Osteoblast (primary cell): ENCODE results near the gene CELF2. TPM values are rescaled to one million over a fixed set of nuclear protein-coding genes. Genes with fewer than 3 reads are reported as not detected.
"Not testable (repeated sequence)": the region's sequence is repeated elsewhere in the genome, so short reads cannot be mapped to it uniquely, and the experiment has no call there.

Source experiments
- DNase-seq: peaks from one replicate; pipeline ENCODE4 v3.0.0; 2011; ENCODE audit warnings: low spot score, mixed read lengths; ENCODE audit not compliant: insufficient read length; ENCODE audit errors: missing footprints
- H2AFZ ChIP-seq: 2 replicates; pipeline ENCODE4 v1.6.0; 2011; ENCODE audit warnings: mild to moderate bottlenecking, low read length
- H3K27ac ChIP-seq: 2 replicates; pipeline ENCODE4 v1.5.1; 2011; ENCODE audit warnings: mild to moderate bottlenecking, low read depth, low read length, moderate library complexity
- H3K27me3 ChIP-seq: 2 replicates; pipeline ENCODE4 v1.6.0; 2012; ENCODE audit warnings: mild to moderate bottlenecking, control low read depth, inconsistent platforms, low read length, moderate library complexity; ENCODE audit not compliant: insufficient read depth
- H3K36me3 ChIP-seq: 2 replicates; pipeline ENCODE4 v1.5.1; 2011; ENCODE audit warnings: mild to moderate bottlenecking, low read length, control low read depth, moderate library complexity; ENCODE audit not compliant: insufficient read depth
- H3K4me1 ChIP-seq: 2 replicates; pipeline ENCODE4 v1.5.1; 2011; ENCODE audit warnings: mild to moderate bottlenecking, low read length, control low read depth, moderate library complexity; ENCODE audit not compliant: insufficient read depth
- H3K4me2 ChIP-seq: 2 replicates; pipeline ENCODE4 v1.6.0; 2011; ENCODE audit warnings: mild to moderate bottlenecking, low read length; ENCODE audit not compliant: insufficient read depth
- H3K4me3 ChIP-seq: fragments of 200-600 bp; sonication (generic); 3 replicates; pipeline ENCODE4 v1.5.1; 2012; ENCODE audit warnings: mild to moderate bottlenecking, low read length, inconsistent platforms; ENCODE audit not compliant: insufficient read depth
- H3K79me2 ChIP-seq: 2 replicates; pipeline ENCODE4 v1.6.0; 2012; ENCODE audit warnings: mild to moderate bottlenecking, low read length, control low read depth, inconsistent platforms; ENCODE audit not compliant: insufficient read depth
- H3K9me3 ChIP-seq: 2 replicates; pipeline ENCODE4 v1.5.1; 2011; ENCODE audit warnings: low read depth, low read length, control low read depth
- H4K20me1 ChIP-seq: 2 replicates; pipeline ENCODE4 v1.6.0; 2012; ENCODE audit warnings: mild to moderate bottlenecking, low read length, control low read depth; ENCODE audit not compliant: insufficient read depth
- total RNA-seq: library from RNA; depleted of rRNA; stranded (reverse); fragments of >200 nt; gene quantifications from 2 replicates; pipeline ENCODE4 v1.2.3, GENCODE V29; 2012
- TF ChIP-seq, protein P1 (sequence below): IDR thresholded peaks from 2 replicates; pipeline ENCODE4 v1.5.1; 2011; ENCODE audit warnings: mild to moderate bottlenecking, low read depth, low read length, moderate library complexity; ENCODE audit errors: extremely low read depth

CELF2 gene
- total RNA-seq, 1 donor: 7.6 TPM

GRCh38 chr10:11181978-11182377 lies 164.3 kb downstream of the CELF2 start:
- no peaks in the 10 kb centered on the region for H3K36me3 ChIP-seq
- H3K9me3 ChIP-seq: no peaks in the 10 kb centered on the region
- no peak overlapping the region for H3K4me3 ChIP-seq
- DNase-seq: no peak
- no peaks in the 10 kb centered on the region for H3K79me2 ChIP-seq
- TF ChIP-seq, protein P1, sequence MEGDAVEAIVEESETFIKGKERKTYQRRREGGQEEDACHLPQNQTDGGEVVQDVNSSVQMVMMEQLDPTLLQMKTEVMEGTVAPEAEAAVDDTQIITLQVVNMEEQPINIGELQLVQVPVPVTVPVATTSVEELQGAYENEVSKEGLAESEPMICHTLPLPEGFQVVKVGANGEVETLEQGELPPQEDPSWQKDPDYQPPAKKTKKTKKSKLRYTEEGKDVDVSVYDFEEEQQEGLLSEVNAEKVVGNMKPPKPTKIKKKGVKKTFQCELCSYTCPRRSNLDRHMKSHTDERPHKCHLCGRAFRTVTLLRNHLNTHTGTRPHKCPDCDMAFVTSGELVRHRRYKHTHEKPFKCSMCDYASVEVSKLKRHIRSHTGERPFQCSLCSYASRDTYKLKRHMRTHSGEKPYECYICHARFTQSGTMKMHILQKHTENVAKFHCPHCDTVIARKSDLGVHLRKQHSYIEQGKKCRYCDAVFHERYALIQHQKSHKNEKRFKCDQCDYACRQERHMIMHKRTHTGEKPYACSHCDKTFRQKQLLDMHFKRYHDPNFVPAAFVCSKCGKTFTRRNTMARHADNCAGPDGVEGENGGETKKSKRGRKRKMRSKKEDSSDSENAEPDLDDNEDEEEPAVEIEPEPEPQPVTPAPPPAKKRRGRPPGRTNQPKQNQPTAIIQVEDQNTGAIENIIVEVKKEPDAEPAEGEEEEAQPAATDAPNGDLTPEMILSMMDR: no peak
- no peaks in the 10 kb centered on the region for H4K20me1 ChIP-seq
- no peaks in the 10 kb centered on the region for H3K4me1 ChIP-seq
- no peak overlapping the region for H3K27ac ChIP-seq
- H3K4me2 ChIP-seq: no peak overlapping the region
- no peak overlapping the region for H2AFZ ChIP-seq
- no peaks in the 10 kb centered on the region for H3K27me3 ChIP-seq

- Histone ChIP-seq H3K4me2 (no peak overlapping the region), H3K4me3 (no peak overlapping the region), H3K27ac (no peak overlapping the region), H3K36me3 (no peaks in the 10 kb centered on the region), H2AFZ (no peak overlapping the region), H3K27me3 (no peaks in the 10 kb centered on the region), H3K9me3 (no peaks in the 10 kb centered on the region), H3K79me2 (no peaks in the 10 kb centered on the region), H3K4me1 (no peaks in the 10 kb centered on the region), H4K20me1 (no peaks in the 10 kb centered on the region)
- TF ChIP-seq, protein P1: no peak
- no peak for DNase-seq
Measured at GRCh38 chr10:11183015-11183414, 165.3 kb downstream of the CELF2 start.

- Histone ChIP-seq H3K79me2 (no peaks in the 10 kb centered on the region), H3K4me3 (no peak overlapping the region), H3K27ac (no peak overlapping the region), H3K4me2 (no peak overlapping the region), H3K4me1 (no peaks in the 10 kb centered on the region), H4K20me1 (no peaks in the 10 kb centered on the region), H3K36me3 (no peaks in the 10 kb centered on the region), H3K9me3 (no peaks in the 10 kb centered on the region), H2AFZ (no peak overlapping the region), H3K27me3 (no peaks in the 10 kb centered on the region)
- no peak for DNase-seq
- TF ChIP-seq, protein P1: no peak
Measured at GRCh38 chr10:11184093-11184492, 166.4 kb downstream of the CELF2 start.

DNA sequence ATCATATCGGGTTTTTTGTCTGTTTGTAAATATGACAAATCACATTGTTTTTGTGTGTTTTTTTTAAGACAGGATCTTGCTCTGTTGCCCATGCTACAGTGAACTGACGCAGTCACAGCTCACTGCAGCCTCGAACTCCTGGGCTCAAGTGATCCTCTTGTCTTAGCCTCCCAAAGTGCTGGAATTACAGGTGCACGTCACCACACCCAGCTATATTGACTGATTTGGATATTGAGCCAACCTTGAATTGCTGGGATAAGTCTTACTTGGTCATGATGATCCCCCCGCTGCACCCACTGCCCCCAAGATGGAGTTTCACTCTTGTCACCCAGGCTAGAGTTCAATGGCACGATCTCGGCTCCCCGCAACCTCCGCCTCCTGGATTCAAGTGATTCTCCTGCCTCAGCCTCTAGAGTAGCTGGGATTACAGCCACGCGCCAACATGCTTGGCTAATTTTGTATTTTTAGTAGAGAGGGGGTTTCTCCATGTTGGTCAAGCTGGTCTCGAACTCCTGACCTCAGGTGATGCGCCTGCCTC lies 167.5 kb downstream of the CELF2 start:
- not testable (repeated sequence) for H3K9me3 ChIP-seq, DNase-seq, H3K36me3 ChIP-seq, H3K4me3 ChIP-seq, H2AFZ ChIP-seq, H3K4me1 ChIP-seq, H3K27me3 ChIP-seq, H3K27ac ChIP-seq, H4K20me1 ChIP-seq, H3K79me2 ChIP-seq, H3K4me2 ChIP-seq
